Spinal cord (tissue), 10 donors: ENCODE data around the gene NUP155. TPM values are rescaled to one million over a fixed set of nuclear protein-coding genes. Genes with fewer than 3 reads are reported as not detected.
"Not testable (repeated sequence)": the region's sequence is repeated elsewhere in the genome, so short reads cannot be mapped to it uniquely, and the experiment has no call there.

Experiments
- DNase-seq, 6 donors: peaks; one replicate each; pipeline versions ENCODE4 v3.0.0 to v3.0.0-alpha.2; 2013 to 2015; ENCODE audit warnings: low spot score in 6 of 6, low read depth in 4 of 6
- H3K27ac ChIP-seq: one replicate; pipeline ENCODE4 v1.5.1; 2013; ENCODE audit warnings: low read depth, low read length, control low read depth
- H3K27me3 ChIP-seq: one replicate; pipeline ENCODE4 v1.6.1; 2013; ENCODE audit warnings: low read length; ENCODE audit not compliant: control insufficient read depth, insufficient read depth
- H3K36me3 ChIP-seq: one replicate; pipeline ENCODE4 v1.6.1; 2013; ENCODE audit warnings: low read length; ENCODE audit not compliant: control insufficient read depth, insufficient read depth
- H3K4me1 ChIP-seq: one replicate; pipeline ENCODE4 v1.6.1; 2013; ENCODE audit warnings: low read length; ENCODE audit not compliant: control insufficient read depth, insufficient read depth
- H3K4me3 ChIP-seq: one replicate; pipeline ENCODE4 v1.5.1; 2013; ENCODE audit warnings: low read depth, low read length, control low read depth
- H3K9me3 ChIP-seq: one replicate; pipeline ENCODE4 v1.6.1; 2013; ENCODE audit warnings: low read length; ENCODE audit not compliant: control insufficient read depth, insufficient read depth
- WGBS: methylation state at CpG from one replicate; pipeline ENCODE4 v1.1.5; 2013; ENCODE audit warnings: missing lambda C conversion rate; ENCODE audit not compliant: insufficient coverage; 5-methylcytosine and 5-hydroxymethylcytosine counted together
- polyA plus RNA-seq, 2 donors: library from polyadenylated mRNA; unstranded; fragments of 120-200 nt; gene quantifications; one replicate each; pipeline ENCODE4 v1.2.1, GENCODE V29; 2013; ENCODE audit not compliant: insufficient read length in 2 of 2
- total RNA-seq, 2 donors: library from RNA; depleted of rRNA in 1 of 2; stranded (reverse); fragments of 120-200 nt in 1 of 2; fragments of >200 nt in 1 of 2; gene quantifications; one replicate each; pipeline versions ENCODE4 v1.2.3 to v1.2.4, GENCODE V29; 2013 to 2014
- donor health status: healthy.

The NUP155 gene
- total and polyA plus RNA-seq, 4 donors = 19.7 to 53.1 (median 28.2) TPM

- WGBS = 75% methylated on average over 2 of the region's 3 CpGs
- no peaks in the 10 kb centered on the region for H3K27me3 ChIP-seq
- DNase-seq = no peak
- H3K27ac ChIP-seq = no peak overlapping the region
- no peaks in the 10 kb centered on the region for H3K36me3 ChIP-seq
- H3K9me3 ChIP-seq = no peaks in the 10 kb centered on the region
- H3K4me1 ChIP-seq = peaks cover 1% of the 10 kb centered on the region
- no peak overlapping the region for H3K4me3 ChIP-seq
These were observed 4.2 kb upstream of the NUP155 start for GRCh38 chr5:37375091-37375490.

DNA sequence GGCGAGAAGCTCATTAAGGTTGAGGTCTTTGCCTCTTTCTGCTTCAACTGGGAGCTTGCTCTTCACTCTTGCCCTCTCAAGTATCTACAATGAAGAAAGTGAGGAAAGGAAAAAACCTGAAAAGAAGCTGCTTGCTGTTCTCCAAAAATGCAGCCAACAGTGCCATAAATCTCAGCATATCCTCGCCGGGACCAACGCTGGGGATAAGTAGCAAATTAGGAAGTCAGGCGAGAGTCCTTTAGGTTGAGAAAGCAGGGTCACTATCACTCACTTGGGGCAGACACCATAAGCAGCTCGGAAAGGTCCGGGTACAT lies 399 bp downstream of the NUP155 start:
- 1% methylated on average over 4 of the region's 7 CpGs for WGBS
- Histone ChIP-seq H3K4me3 (peak overlapping the region; percentile 83), H3K27me3 (no peaks in the 10 kb centered on the region), H3K36me3 (peaks cover 10% of the 10 kb centered on the region), H3K9me3 (no peaks in the 10 kb centered on the region), H3K4me1 (peaks cover 15% of the 10 kb centered on the region), H3K27ac (peak overlapping the region; percentile 55)
- peak in 1 of 6 donors; percentile 5 for DNase-seq

GRCh38 chr5:37355161-37355560 lies 15.7 kb downstream of the NUP155 start:
- 100% methylated on average over 3 of the region's 6 CpGs for WGBS
- no peaks in the 10 kb centered on the region for H3K4me1 ChIP-seq
- H3K27ac ChIP-seq = no peak overlapping the region
- H3K36me3 ChIP-seq = peaks cover 52% of the 10 kb centered on the region
- no peaks in the 10 kb centered on the region for H3K9me3 ChIP-seq
- no peak for DNase-seq
- no peaks in the 10 kb centered on the region for H3K27me3 ChIP-seq
- H3K4me3 ChIP-seq = no peak overlapping the region

GRCh38 chr5:37342741-37343140 lies 28.2 kb downstream of the NUP155 start:
- H3K9me3 ChIP-seq, H3K27me3 ChIP-seq, H3K4me1 ChIP-seq, DNase-seq, H3K4me3 ChIP-seq, H3K27ac ChIP-seq: not testable (repeated sequence)
- WGBS = over 99% methylated on average over 13 of the region's 18 CpGs
- peaks cover 68% of the 10 kb centered on the region for H3K36me3 ChIP-seq

DNA sequence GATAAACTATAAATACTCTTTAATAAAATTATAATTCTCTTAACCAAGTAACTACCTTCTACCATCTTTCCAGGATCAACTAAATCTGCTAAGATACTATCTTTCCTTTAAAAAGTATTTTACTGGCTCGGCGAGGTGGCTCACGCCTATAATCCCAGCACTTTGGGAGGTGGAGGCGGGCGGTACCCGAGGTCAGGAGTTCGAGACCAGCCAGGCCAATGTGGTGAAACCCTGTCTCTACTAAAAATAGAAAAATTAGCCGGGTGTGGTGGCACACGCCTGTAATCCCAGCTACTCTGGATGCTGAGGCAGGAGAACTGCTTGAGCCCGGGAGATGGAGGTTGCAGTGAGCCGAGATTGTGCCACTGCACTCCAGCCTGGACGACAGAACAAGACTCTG lies 36.2 kb downstream of the NUP155 start:
- not testable (repeated sequence) for DNase-seq, H3K4me3 ChIP-seq, H3K4me1 ChIP-seq, H3K9me3 ChIP-seq, H3K27me3 ChIP-seq, H3K27ac ChIP-seq
- WGBS = 98% methylated on average over 6 of the region's 12 CpGs
- H3K36me3 ChIP-seq = peaks cover 52% of the 10 kb centered on the region

DNA sequence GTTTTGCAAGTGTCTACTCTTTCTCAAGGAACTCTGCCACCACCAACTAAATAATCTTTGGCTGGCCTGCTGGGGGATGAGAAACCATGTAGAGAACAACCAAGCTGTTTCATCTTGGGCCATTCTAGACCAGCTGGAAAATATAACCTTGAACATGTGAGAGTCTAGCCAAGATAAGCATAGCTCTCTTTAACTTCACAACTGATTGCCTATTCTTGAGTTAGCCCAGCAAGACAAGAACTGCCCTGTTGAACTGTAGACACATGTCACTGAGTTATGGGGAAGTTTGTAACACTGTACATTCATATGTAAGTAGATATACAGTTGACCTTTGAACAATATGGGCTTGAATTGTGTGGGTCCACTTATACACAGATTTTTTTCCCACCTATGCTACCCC lies 44.4 kb downstream of the NUP155 start:
- H3K36me3 ChIP-seq = peaks cover 42% of the 10 kb centered on the region
- no peaks in the 10 kb centered on the region for H3K9me3 ChIP-seq
- no peak overlapping the region for H3K4me3 ChIP-seq
- no peaks in the 10 kb centered on the region for H3K4me1 ChIP-seq
- DNase-seq = no peak
- H3K27ac ChIP-seq = no peak overlapping the region
- H3K27me3 ChIP-seq = no peaks in the 10 kb centered on the region

DNA sequence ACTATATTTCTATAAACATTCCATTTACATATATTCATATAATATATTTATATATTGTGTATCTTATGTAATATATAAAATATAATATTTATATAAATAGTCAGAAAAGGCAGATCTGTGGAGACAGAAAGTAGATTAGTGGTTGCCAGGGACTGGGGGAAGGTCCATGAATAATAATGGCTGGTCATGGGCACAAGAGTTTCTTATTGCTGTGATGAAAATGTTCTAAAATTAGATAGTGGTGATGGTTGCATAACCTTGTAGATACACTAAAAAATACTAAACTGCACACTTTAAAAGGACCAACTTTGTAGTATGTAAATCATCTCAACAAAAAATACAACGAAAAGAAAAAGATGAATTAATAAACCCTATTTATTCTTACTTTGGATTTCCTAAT lies 47.3 kb downstream of the NUP155 start:
- Histone ChIP-seq H3K9me3 (no peaks in the 10 kb centered on the region), H3K27ac (no peak overlapping the region), H3K36me3 (peaks cover 48% of the 10 kb centered on the region), H3K4me3 (no peak overlapping the region), H3K4me1 (no peaks in the 10 kb centered on the region), H3K27me3 (no peaks in the 10 kb centered on the region)
- WGBS = no CpG with 5 or more reads among the region's 1 CpG
- no peak for DNase-seq

DNA sequence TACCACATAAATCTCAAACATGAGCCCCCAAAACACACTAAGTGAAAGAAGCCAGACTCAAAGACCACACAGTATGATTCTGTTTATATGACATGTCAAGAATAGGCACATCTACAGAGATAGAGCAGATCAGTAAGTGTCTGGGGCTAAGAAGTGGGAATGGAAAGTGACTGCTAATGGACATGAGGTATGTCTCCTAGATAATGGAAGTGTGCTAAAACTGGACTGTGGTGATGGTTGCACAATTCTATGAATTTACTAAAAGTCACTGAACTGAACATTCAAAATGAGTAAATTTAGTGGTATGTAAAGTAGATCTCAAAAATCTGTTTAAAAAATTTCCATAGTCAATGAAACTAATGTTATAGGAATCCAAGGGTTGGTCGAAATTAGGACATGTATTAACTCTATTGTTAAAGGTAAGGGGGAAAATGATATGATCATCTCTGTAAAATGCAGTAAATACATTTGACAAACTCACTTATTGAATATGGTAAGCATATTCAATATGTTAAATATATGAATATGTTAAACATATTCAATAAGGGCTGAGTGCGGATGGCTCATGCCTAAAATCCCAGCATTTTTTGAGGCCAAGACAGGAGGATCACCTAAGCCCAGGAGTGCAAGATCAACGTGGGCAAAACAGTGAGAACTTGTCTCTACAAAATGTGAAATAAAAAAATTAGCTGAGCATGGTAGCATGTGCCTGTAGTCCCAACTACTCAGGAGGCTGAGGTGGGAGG lies 51.7 kb downstream of the NUP155 start:
- H3K4me1 ChIP-seq = no peaks in the 10 kb centered on the region
- no peaks in the 10 kb centered on the region for H3K27me3 ChIP-seq
- peaks cover 57% of the 10 kb centered on the region for H3K36me3 ChIP-seq
- no peak for DNase-seq
- H3K27ac ChIP-seq = no peak overlapping the region
- no peaks in the 10 kb centered on the region for H3K9me3 ChIP-seq
- H3K4me3 ChIP-seq = no peak overlapping the region
- 76% methylated on average over 2 of the region's 3 CpGs for WGBS

GRCh38 chr5:37316027-37316426 lies 54.9 kb downstream of the NUP155 start:
- 100% methylated on average over 1 of the region's 4 CpGs for WGBS
- Histone ChIP-seq H3K36me3 (peaks cover 55% of the 10 kb centered on the region), H3K27me3 (no peaks in the 10 kb centered on the region), H3K4me1 (no peaks in the 10 kb centered on the region), H3K4me3 (no peak overlapping the region), H3K9me3 (no peaks in the 10 kb centered on the region), H3K27ac (no peak overlapping the region)
- DNase-seq = no peak

DNA sequence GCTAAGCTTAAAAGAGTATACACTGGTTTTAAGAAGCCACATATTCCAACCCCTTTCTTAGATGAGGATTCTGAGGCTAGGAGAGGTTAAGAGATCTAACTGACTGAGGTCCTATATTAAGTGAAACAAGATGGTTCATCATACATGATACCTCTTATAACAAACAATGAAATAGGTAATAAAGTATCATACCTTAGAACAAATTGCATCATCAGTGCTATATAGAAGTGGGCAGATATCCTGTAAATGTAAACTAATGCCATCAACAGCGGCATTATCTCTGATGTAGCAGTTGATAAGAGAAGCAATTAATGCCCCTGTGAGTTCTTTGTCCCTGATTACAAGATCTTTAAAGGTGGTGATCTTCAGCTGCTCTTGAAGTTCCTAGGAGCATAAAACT lies 60.5 kb downstream of the NUP155 start:
- DNase-seq = no peak
- no CpG with 5 or more reads among the region's 1 CpG for WGBS
- no peaks in the 10 kb centered on the region for H3K4me1 ChIP-seq
- H3K27ac ChIP-seq = no peak overlapping the region
- H3K4me3 ChIP-seq = no peak overlapping the region
- no peaks in the 10 kb centered on the region for H3K9me3 ChIP-seq
- peaks cover 50% of the 10 kb centered on the region for H3K36me3 ChIP-seq
- H3K27me3 ChIP-seq = no peaks in the 10 kb centered on the region
